OCI-LY1 (cell line): ENCODE results near the gene CDKAL1.

Experiments used
- H2AFZ ChIP-seq: fragments of 200-600 bp; sonication (generic), shearing (Covaris generic); 2 replicates; pipeline ENCODE4 v1.6.0; 2014; ENCODE audit warnings: antibody characterized with exemption, mild to moderate bottlenecking, low read length
- H3F3A ChIP-seq: fragments of 200-600 bp; sonication (generic), shearing (Covaris generic); 2 replicates; pipeline ENCODE4 v1.6.0; 2014; ENCODE audit warnings: mild to moderate bottlenecking, antibody characterized with exemption, low read length, moderate library complexity; ENCODE audit not compliant: insufficient read depth
- H3K27ac ChIP-seq: fragments of 200-600 bp; sonication (generic); 2 replicates; pipeline ENCODE4 v1.5.1; 2014; ENCODE audit warnings: low read length, mixed run types, mild to moderate bottlenecking, low read depth; ENCODE audit not compliant: poor library complexity, severe bottlenecking
- H3K27me3 ChIP-seq: fragments of 200-600 bp; sonication (generic); 2 replicates; pipeline ENCODE4 v1.6.0; 2014; ENCODE audit warnings: antibody characterized with exemption, mild to moderate bottlenecking, low read length, moderate library complexity; ENCODE audit not compliant: insufficient read depth
- H3K36me3 ChIP-seq: fragments of 200-600 bp; sonication (generic); 2 replicates; pipeline ENCODE4 v1.6.1; 2014; ENCODE audit warnings: mild to moderate bottlenecking, antibody characterized with exemption, low read length, moderate library complexity, mixed read lengths; ENCODE audit not compliant: insufficient read depth
- H3K4me1 ChIP-seq: fragments of 200-600 bp; sonication (generic); 2 replicates; pipeline ENCODE4 v1.5.1; 2014; ENCODE audit warnings: mild to moderate bottlenecking, low read length, moderate library complexity; ENCODE audit not compliant: insufficient read depth, severe bottlenecking
- H3K4me2 ChIP-seq: fragments of 200-600 bp; sonication (generic), shearing (Covaris generic); 2 replicates; pipeline ENCODE4 v1.6.1; 2014; ENCODE audit warnings: low read length
- H3K4me3 ChIP-seq: fragments of 200-600 bp; sonication (generic); 2 replicates; pipeline ENCODE4 v1.5.1; 2014; ENCODE audit warnings: low read length, low read depth, mild to moderate bottlenecking, mixed read lengths; ENCODE audit not compliant: poor library complexity, severe bottlenecking
- H3K79me2 ChIP-seq: fragments of 200-600 bp; shearing (Covaris generic); 2 replicates; pipeline ENCODE4 v1.6.1; 2016; ENCODE audit warnings: mixed run types, low read length, mixed read lengths; ENCODE audit not compliant: insufficient read depth
- H3K9ac ChIP-seq: fragments of 200-600 bp; sonication (generic), shearing (Covaris generic); 2 replicates; pipeline ENCODE4 v1.6.1; 2014; ENCODE audit warnings: mild to moderate bottlenecking, low read length, mixed read lengths
- H3K9me2 ChIP-seq: fragments of 200-600 bp; sonication (generic), shearing (Covaris generic); 2 replicates; pipeline ENCODE4 v1.6.1; 2014; ENCODE audit warnings: low read depth, mild to moderate bottlenecking, low read length, mixed read lengths
- H3K9me3 ChIP-seq: fragments of 200-600 bp; shearing (Covaris generic); 2 replicates; pipeline ENCODE4 v1.6.1; 2014; ENCODE audit warnings: low read length, mixed read lengths
- H4K20me1 ChIP-seq: fragments of 200-600 bp; sonication (generic), shearing (Covaris generic); 2 replicates; pipeline ENCODE4 v1.6.0; 2016; ENCODE audit warnings: mild to moderate bottlenecking, low read length; ENCODE audit not compliant: insufficient read depth
- EZH2 ChIP-seq: fragments of 200-600 bp; sonication (generic), shearing (Covaris generic); IDR thresholded peaks from 2 replicates; pipeline ENCODE4 v1.8.0; 2017; ENCODE audit warnings: borderline replicate concordance, mixed run types, mild to moderate bottlenecking, antibody characterized with exemption, low read length, moderate library complexity, mixed read lengths
- TF ChIP-seq, protein P1 (sequence below): fragments of 200-600 bp; sonication (generic), shearing (Covaris generic); IDR thresholded peaks from 2 replicates; pipeline ENCODE4 v1.5.1; 2017; ENCODE audit warnings: mild to moderate bottlenecking, antibody characterized with exemption, low read length, moderate library complexity, mixed read lengths

The CDKAL1 gene

DNA sequence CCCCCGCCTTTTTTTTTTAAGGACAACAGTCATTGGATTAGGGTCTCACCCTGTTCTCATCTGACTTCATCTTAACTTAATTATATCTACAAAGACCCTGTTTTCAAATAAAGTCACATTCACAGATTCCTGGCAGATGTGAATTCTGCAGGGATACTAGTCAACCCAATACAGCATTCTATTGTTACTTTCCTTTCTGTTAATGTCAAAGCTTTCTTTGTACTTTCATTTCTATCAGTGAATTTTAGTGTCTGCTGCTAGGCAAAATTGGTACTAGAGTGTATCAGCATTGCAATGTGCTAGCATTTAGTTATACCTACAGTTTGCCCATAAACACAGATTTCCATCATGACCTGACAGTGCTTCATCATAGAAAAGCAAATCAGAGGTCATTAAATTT lies 281.9 kb downstream of the CDKAL1 start:
- Histone ChIP-seq H3K9me2 (no peaks in the 10 kb centered on the region), H3K4me3 (no peak overlapping the region), H4K20me1 (no peaks in the 10 kb centered on the region), H3K4me2 (no peak overlapping the region), H3K9me3 (no peaks in the 10 kb centered on the region), H3K27me3 (no peaks in the 10 kb centered on the region), H3K9ac (no peak overlapping the region), H3F3A (no peaks in the 10 kb centered on the region), H3K36me3 (no peaks in the 10 kb centered on the region), H3K79me2 (no peaks in the 10 kb centered on the region), H3K4me1 (no peaks in the 10 kb centered on the region), H3K27ac (no peak overlapping the region), H2AFZ (no peak overlapping the region)
- TF ChIP-seq, protein P1, sequence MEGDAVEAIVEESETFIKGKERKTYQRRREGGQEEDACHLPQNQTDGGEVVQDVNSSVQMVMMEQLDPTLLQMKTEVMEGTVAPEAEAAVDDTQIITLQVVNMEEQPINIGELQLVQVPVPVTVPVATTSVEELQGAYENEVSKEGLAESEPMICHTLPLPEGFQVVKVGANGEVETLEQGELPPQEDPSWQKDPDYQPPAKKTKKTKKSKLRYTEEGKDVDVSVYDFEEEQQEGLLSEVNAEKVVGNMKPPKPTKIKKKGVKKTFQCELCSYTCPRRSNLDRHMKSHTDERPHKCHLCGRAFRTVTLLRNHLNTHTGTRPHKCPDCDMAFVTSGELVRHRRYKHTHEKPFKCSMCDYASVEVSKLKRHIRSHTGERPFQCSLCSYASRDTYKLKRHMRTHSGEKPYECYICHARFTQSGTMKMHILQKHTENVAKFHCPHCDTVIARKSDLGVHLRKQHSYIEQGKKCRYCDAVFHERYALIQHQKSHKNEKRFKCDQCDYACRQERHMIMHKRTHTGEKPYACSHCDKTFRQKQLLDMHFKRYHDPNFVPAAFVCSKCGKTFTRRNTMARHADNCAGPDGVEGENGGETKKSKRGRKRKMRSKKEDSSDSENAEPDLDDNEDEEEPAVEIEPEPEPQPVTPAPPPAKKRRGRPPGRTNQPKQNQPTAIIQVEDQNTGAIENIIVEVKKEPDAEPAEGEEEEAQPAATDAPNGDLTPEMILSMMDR = no peak
- no peak for TF ChIP-seq EZH2

DNA sequence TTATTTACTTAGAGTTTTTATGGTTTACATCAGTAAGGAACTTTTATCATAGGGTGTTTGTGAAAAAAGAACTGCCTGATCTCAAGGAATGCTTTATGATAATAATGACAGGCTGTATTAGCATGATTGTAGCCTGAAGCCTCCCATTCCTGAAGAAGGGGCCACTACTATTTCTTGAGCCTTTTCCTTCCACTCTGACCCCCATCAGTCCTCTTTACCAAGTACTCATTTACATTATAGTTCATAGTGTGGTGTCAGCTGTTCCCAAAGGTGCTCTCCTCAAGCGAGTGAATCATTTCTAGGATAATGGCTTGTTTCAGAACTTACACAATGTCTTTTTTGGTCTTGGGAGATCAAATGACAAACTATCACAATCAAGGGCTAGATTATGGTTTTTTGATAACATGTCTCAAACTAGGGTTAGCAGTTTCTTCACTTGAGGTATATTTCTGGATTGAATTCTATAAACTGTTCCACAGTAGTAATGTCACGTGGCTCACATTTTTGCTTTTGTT lies 283.6 kb downstream of the CDKAL1 start:
- no peak overlapping the region for H2AFZ ChIP-seq
- no peaks in the 10 kb centered on the region for H3K4me1 ChIP-seq
- TF ChIP-seq, protein P1 = no peak
- no peaks in the 10 kb centered on the region for H3K9me3 ChIP-seq
- H3K36me3 ChIP-seq = no peaks in the 10 kb centered on the region
- H3K79me2 ChIP-seq = no peaks in the 10 kb centered on the region
- no peak overlapping the region for H3K9ac ChIP-seq
- no peaks in the 10 kb centered on the region for H3K27me3 ChIP-seq
- no peaks in the 10 kb centered on the region for H4K20me1 ChIP-seq
- H3K9me2 ChIP-seq = no peaks in the 10 kb centered on the region
- H3K4me2 ChIP-seq = no peak overlapping the region
- H3F3A ChIP-seq = no peaks in the 10 kb centered on the region
- no peak overlapping the region for H3K27ac ChIP-seq
- H3K4me3 ChIP-seq = no peak overlapping the region

DNA sequence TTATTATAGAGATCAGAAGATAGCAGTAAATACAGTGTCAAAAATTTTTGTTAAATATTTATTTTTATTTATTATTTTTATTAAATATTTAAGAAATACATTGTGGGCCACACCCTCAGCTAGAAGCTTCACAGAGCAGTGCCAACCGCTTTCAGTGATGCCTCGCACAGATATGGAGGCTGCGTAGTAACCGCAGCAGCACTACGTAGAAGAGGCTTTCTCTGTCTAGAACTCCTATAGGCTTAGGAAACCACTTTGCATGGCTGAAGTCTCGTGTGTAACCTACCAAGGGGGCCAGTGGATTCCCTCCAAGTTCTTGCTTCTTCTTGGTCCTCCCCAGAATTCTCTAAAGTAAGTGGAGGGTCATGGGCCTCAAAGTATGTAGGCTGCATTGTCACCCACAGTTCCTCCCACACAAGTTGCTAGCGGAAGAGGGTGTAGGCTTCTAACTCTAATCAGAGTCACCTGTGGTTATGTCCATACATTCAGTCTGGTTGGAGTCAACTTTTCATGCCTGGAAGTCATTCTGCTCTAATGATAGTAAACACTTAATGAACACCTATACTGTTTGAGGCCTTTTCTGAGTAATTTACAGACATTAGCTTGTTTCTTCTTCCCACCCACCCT lies 285.6 kb downstream of the CDKAL1 start:
- H3K4me1 ChIP-seq = no peaks in the 10 kb centered on the region
- H3K36me3 ChIP-seq = no peaks in the 10 kb centered on the region
- no peaks in the 10 kb centered on the region for H3K27me3 ChIP-seq
- H3K27ac ChIP-seq = no peak overlapping the region
- no peak overlapping the region for H3K9ac ChIP-seq
- H3K9me2 ChIP-seq = no peaks in the 10 kb centered on the region
- no peak for TF ChIP-seq EZH2
- TF ChIP-seq, protein P1 = no peak
- no peaks in the 10 kb centered on the region for H3K79me2 ChIP-seq
- H3K4me2 ChIP-seq = no peak overlapping the region
- no peaks in the 10 kb centered on the region for H4K20me1 ChIP-seq
- no peak overlapping the region for H3K4me3 ChIP-seq
- H2AFZ ChIP-seq = no peak overlapping the region
- H3F3A ChIP-seq = no peaks in the 10 kb centered on the region
- H3K9me3 ChIP-seq = no peaks in the 10 kb centered on the region
